MM.1S (cell line): Measurements from ENCODE around the gene CD52.

Experiments used
- DNase-seq: peaks from one replicate; pipeline ENCODE4 v3.0.0-alpha.2; 2015
- H2AFZ ChIP-seq: fragments of 300-600 bp; sonication (generic); 2 replicates; pipeline ENCODE4 v1.6.0; 2016; ENCODE audit warnings: antibody characterized with exemption, low read length
- H3F3A ChIP-seq: fragments of 300-600 bp; sonication (generic); 2 replicates; pipeline ENCODE4 v1.6.1; 2016; ENCODE audit warnings: mild to moderate bottlenecking, antibody characterized with exemption, low read length, moderate library complexity, mixed read lengths; ENCODE audit not compliant: insufficient read depth
- H3K27ac ChIP-seq: fragments of 300-600 bp; sonication (generic); 2 replicates; pipeline ENCODE4 v1.5.1; 2016; ENCODE audit warnings: mild to moderate bottlenecking, low read length
- H3K27me3 ChIP-seq: fragments of 300-600 bp; sonication (generic); replicated peaks from 2 replicates; pipeline ENCODE4 v1.6.0; 2016; ENCODE audit warnings: low read length; ENCODE audit not compliant: insufficient read depth
- H3K36me3 ChIP-seq: fragments of 300-600 bp; sonication (generic); replicated peaks from 2 replicates; pipeline ENCODE4 v1.6.1; 2016; ENCODE audit warnings: mild to moderate bottlenecking, low read length, mixed read lengths; ENCODE audit not compliant: insufficient read depth
- H3K4me1 ChIP-seq: fragments of 300-600 bp; sonication (generic); 2 replicates; pipeline ENCODE4 v1.6.1; 2016; ENCODE audit warnings: low read length, mixed read lengths
- H3K4me2 ChIP-seq: fragments of 300-600 bp; sonication (generic); 2 replicates; pipeline ENCODE4 v1.6.0; 2016; ENCODE audit warnings: low read depth, low read length
- H3K4me3 ChIP-seq: fragments of 300-600 bp; sonication (generic); 2 replicates; pipeline ENCODE4 v1.5.1; 2016; ENCODE audit warnings: low read length, mixed read lengths
- H3K79me2 ChIP-seq: fragments of 300-600 bp; sonication (generic); 2 replicates; pipeline ENCODE4 v1.6.1; 2016; ENCODE audit warnings: mixed run types, low read length, mixed read lengths
- H3K9ac ChIP-seq: fragments of 300-600 bp; sonication (generic); 2 replicates; pipeline ENCODE4 v1.6.1; 2016; ENCODE audit warnings: low read length, mixed read lengths
- H3K9me2 ChIP-seq: fragments of 300-600 bp; sonication (generic); replicated peaks from 2 replicates; pipeline ENCODE4 v1.6.1; 2016; ENCODE audit warnings: mild to moderate bottlenecking, low read length, mixed read lengths; ENCODE audit not compliant: insufficient read depth
- H3K9me3 ChIP-seq: fragments of 300-600 bp; sonication (generic); replicated peaks from 2 replicates; pipeline ENCODE4 v1.6.1; 2016; ENCODE audit warnings: mild to moderate bottlenecking, low read length, mixed read lengths; ENCODE audit not compliant: insufficient read depth
- H4K20me1 ChIP-seq: fragments of 300-600 bp; sonication (generic); 2 replicates; pipeline ENCODE4 v1.6.1; 2016; ENCODE audit warnings: mild to moderate bottlenecking, low read length, moderate library complexity, mixed read lengths; ENCODE audit not compliant: insufficient read depth
- EZH2 ChIP-seq: fragments of 300-600 bp; sonication (generic); optimal IDR thresholded peaks from 2 replicates; pipeline ENCODE3; 2017; ENCODE audit warnings: low read depth, mild to moderate bottlenecking, antibody characterized with exemption, low read length, mixed read lengths
- EZH2phosphoT487 ChIP-seq: fragments of 300-600 bp; sonication (generic); IDR thresholded peaks from 2 replicates; pipeline ENCODE4 v1.6.1; 2018; ENCODE audit warnings: antibody characterized with exemption, low read length
- TF ChIP-seq, protein P1 (sequence below): fragments of 300-600 bp; sonication (generic); IDR thresholded peaks from 2 replicates; pipeline ENCODE4 v1.5.1; 2016; ENCODE audit warnings: antibody characterized with exemption, low read length, mixed read lengths

Gene CD52

DNA sequence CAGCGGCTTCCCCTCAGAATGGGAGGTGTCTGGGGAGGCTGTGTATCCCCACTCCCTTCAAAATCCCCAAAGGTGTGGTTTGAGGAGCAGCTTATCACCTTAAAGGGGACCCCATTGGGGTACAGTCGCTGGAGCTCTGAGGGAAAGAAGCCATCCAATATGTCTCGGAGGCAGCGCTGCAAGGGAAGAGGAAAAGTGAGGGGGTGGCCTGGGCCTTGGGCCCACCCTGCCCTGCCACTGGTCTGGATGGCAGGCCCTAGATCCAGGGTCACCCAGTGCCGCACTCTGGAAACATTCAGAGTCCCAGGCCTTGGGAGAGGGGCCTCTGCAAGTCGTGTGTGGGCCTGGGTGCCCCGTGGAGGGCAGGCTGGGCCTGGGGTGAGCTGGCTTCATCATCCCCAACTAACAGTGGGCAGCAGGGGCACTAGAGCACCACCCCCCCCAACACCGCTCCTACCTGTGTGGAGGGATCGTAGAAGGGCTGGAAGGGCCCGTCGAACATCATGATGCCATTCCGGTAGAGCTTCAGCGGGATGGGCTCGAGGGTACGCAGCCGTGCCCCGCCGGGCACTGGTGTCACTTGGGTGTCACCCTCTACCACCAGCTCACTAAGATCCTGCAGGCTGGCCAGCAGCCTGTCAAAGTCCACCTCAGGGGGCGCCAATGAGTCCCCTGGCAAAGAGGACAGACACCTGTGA lies 32.2 kb upstream of the CD52 start:
- H3K36me3 ChIP-seq, result no peaks in the 10 kb centered on the region
- no peak overlapping the region for H3K4me2 ChIP-seq
- no peaks in the 10 kb centered on the region for H3K27me3 ChIP-seq
- DNase-seq, result no peak
- H3F3A ChIP-seq, result peaks cover 16% of the 10 kb centered on the region
- H3K79me2 ChIP-seq, result peaks cover 13% of the 10 kb centered on the region
- peaks cover 34% of the 10 kb centered on the region for H3K4me1 ChIP-seq
- H3K27ac ChIP-seq, result no peak overlapping the region
- H2AFZ ChIP-seq, result no peak overlapping the region
- H3K4me3 ChIP-seq, result no peak overlapping the region
- H4K20me1 ChIP-seq, result no peaks in the 10 kb centered on the region
- no peaks in the 10 kb centered on the region for H3K9me2 ChIP-seq
- no peaks in the 10 kb centered on the region for H3K9me3 ChIP-seq
- H3K9ac ChIP-seq, result no peak overlapping the region
- TF ChIP-seq EZH2, result no peak
- TF ChIP-seq, protein P1, sequence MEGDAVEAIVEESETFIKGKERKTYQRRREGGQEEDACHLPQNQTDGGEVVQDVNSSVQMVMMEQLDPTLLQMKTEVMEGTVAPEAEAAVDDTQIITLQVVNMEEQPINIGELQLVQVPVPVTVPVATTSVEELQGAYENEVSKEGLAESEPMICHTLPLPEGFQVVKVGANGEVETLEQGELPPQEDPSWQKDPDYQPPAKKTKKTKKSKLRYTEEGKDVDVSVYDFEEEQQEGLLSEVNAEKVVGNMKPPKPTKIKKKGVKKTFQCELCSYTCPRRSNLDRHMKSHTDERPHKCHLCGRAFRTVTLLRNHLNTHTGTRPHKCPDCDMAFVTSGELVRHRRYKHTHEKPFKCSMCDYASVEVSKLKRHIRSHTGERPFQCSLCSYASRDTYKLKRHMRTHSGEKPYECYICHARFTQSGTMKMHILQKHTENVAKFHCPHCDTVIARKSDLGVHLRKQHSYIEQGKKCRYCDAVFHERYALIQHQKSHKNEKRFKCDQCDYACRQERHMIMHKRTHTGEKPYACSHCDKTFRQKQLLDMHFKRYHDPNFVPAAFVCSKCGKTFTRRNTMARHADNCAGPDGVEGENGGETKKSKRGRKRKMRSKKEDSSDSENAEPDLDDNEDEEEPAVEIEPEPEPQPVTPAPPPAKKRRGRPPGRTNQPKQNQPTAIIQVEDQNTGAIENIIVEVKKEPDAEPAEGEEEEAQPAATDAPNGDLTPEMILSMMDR, result peak; percentile 47

DNA sequence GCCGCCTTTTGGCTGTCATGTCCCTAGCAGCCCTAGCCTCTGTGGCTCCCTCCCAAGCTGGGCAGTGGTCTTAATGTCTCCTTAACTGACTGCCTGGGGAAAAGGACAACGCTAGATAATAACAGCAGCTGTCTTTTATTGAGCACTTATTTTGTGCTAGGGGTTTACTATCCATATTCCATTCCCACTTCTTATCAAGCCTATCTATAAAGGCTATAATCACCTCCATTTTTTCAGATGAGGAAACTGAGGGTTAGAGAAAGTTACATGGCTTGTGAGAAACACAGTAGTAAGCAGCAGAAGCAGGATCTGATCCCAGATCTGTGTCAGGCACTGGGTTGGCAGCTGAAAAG lies 31.7 kb upstream of the CD52 start:
- H3K4me3 ChIP-seq, result no peak overlapping the region
- no peak overlapping the region for H3K4me2 ChIP-seq
- no peaks in the 10 kb centered on the region for H3K9me3 ChIP-seq
- no peak overlapping the region; the same call in 1 of the 2 replicates for H3K27ac ChIP-seq
- no peaks in the 10 kb centered on the region for H3K9me2 ChIP-seq
- peaks cover 34% of the 10 kb centered on the region for H3K4me1 ChIP-seq
- H2AFZ ChIP-seq, result no peak overlapping the region
- no peaks in the 10 kb centered on the region for H4K20me1 ChIP-seq
- no peaks in the 10 kb centered on the region for H3K36me3 ChIP-seq
- TF ChIP-seq, protein P1, result no peak
- TF ChIP-seq EZH2phosphoT487 (no peak), EZH2 (no peak)
- no peaks in the 10 kb centered on the region for H3K27me3 ChIP-seq
- peaks cover 8% of the 10 kb centered on the region; the same call in 1 of the 2 replicates for H3K79me2 ChIP-seq
- no peak for DNase-seq
- H3F3A ChIP-seq, result peaks cover 16% of the 10 kb centered on the region
- no peak overlapping the region for H3K9ac ChIP-seq

DNA sequence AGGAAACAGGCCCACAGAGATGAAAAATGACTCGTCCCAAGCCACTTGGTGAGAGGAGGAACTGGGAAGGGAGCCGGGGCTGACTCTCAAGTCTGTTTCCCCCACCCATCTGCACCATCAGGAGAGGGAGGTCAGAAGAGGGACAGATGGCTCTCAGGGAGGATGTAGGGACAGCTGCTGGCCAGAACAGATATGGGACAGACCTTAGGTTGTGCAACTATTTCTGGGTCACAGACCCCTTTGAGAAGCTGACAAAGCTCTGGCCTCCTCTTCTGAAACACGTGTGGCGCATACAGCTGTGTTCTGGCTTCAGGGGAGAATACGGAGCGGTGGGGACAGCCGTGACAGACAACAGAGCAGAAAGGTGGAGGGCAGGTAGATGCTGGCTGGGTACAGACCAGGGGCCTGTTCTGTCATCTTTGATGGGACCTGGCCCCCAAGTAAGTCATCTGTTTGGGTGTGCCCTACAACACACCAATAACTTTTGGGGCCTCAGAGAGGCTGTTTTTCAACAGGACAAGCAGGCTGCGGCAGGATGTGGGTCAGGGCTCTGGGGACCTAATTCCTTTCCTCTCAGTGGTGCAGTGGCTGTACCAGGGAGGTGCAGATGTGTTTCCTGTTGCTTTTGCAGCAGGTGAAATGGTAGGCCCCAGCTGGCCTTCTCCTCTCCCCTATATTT lies 30.6 kb upstream of the CD52 start:
- peaks cover 34% of the 10 kb centered on the region for H3K4me1 ChIP-seq
- H3K4me3 ChIP-seq, result no peak overlapping the region
- no peaks in the 10 kb centered on the region for H4K20me1 ChIP-seq
- H3K36me3 ChIP-seq, result no peaks in the 10 kb centered on the region
- H3K79me2 ChIP-seq, result no peaks in the 10 kb centered on the region
- peak overlapping the region; percentile 14; the same call in 1 of the 2 replicates for H3K9ac ChIP-seq
- peak overlapping the region; percentile 17; the same call in 1 of the 2 replicates for H2AFZ ChIP-seq
- TF ChIP-seq, protein P1, result no peak
- no peak for TF ChIP-seq EZH2
- no peak for TF ChIP-seq EZH2phosphoT487
- H3K9me3 ChIP-seq, result no peaks in the 10 kb centered on the region
- peak; percentile 77 for DNase-seq
- H3K4me2 ChIP-seq, result peak overlapping the region; percentile 48; the same call in 1 of the 2 replicates
- no peaks in the 10 kb centered on the region for H3K9me2 ChIP-seq
- H3F3A ChIP-seq, result peaks cover 16% of the 10 kb centered on the region
- H3K27me3 ChIP-seq, result no peaks in the 10 kb centered on the region
- H3K27ac ChIP-seq, result peak overlapping the region; percentile 74
